GM12878 (cell line): Measurements from ENCODE around the gene APPL2. TPM values are rescaled to one million over a fixed set of nuclear protein-coding genes. Genes with fewer than 3 reads are reported as not detected.

Experiments used
- ATAC-seq: fragments of 200-7000 bp; cut with Tn5 transposase; 3 replicates; pipeline ENCODE4 v1.9.1; 2020; ENCODE audit warnings: mild to moderate bottlenecking, moderate library complexity
- BruUV-seq: library from RNA; stranded (reverse); fragments of 400-500 nt; replicated peaks from 2 replicates; lab custom pipeline; 2021; lab: Mats Ljungman, UMichigan
- CTCF ChIA-PET: fragments of 300-600 bp; sonication (Branson Sonifier 250); formaldehyde crosslinking; extraction: SDS; loops from one replicate; lab custom pipeline; 2021; ENCODE audit warnings: inconsistent platforms; lab: Yijun Ruan, JAX
- POLR2A ChIA-PET: fragments of 350-600 bp; formaldehyde crosslinking; extraction: SDS; loops from one replicate; lab custom pipeline; 2021; ENCODE audit warnings: inconsistent platforms; lab: Charles Lee
- RAD21 ChIA-PET: fragments of 300-600 bp; sonication (Branson Sonifier 250); formaldehyde crosslinking; loops from one replicate; lab custom pipeline; 2023; ENCODE audit warnings: antibody characterized with exemption; ENCODE audit not compliant: unreplicated experiment; lab: Charles Lee
- SMC1A ChIA-PET: fragments of 300-600 bp; sonication (Branson Sonifier 250); formaldehyde crosslinking; loops from one replicate; lab custom pipeline; 2023; ENCODE audit not compliant: unreplicated experiment, uncharacterized antibody; lab: Charles Lee
- DNase-seq: peaks from one replicate; pipeline ENCODE4 v3.0.0-alpha.2; 2011; ENCODE audit warnings: low read depth, low spot score
- FAIRE-seq: peaks from 3 replicates; lab custom pipeline; 2011; peaks lifted over from hg19 to GRCh38; lab: Jason Lieb, UNC
- H2AFZ ChIP-seq: 2 replicates; pipeline ENCODE4 v1.6.0; 2011; ENCODE audit warnings: low read depth, low read length, control low read depth; ENCODE audit not compliant: control insufficient read depth
- H3K27ac ChIP-seq: 2 replicates; pipeline ENCODE4 v1.5.1; 2011; ENCODE audit warnings: control low read depth; ENCODE audit not compliant: control insufficient read depth, insufficient read depth
- H3K27me3 ChIP-seq, 2 experiments: replicated peaks in 1 of 2; 2 replicates each; pipeline versions ENCODE4 v1.6.0 to v1.6.1; 2011; ENCODE audit warnings: low read length in 1 of 2; ENCODE audit not compliant: control insufficient read depth in 2 of 2, insufficient read depth in 2 of 2
- H3K36me3 ChIP-seq, 2 experiments: 2 replicates each; pipeline ENCODE4 v1.5.1; 2011; ENCODE audit warnings: low read length in 1 of 2; ENCODE audit not compliant: control insufficient read depth in 2 of 2, insufficient read depth in 2 of 2
- H3K4me1 ChIP-seq: 2 replicates; pipeline ENCODE4 v1.6.1; 2011; ENCODE audit warnings: mild to moderate bottlenecking, low read length, moderate library complexity, mixed read lengths; ENCODE audit not compliant: control insufficient read depth, insufficient read depth
- H3K4me2 ChIP-seq: 2 replicates; pipeline ENCODE4 v1.6.0; 2011; ENCODE audit warnings: control low read depth; ENCODE audit not compliant: control insufficient read depth, insufficient read depth
- H3K4me3 ChIP-seq: fragments of 200-600 bp; sonication (generic); 2 replicates; pipeline ENCODE4 v1.5.1; 2016
- H3K79me2 ChIP-seq: 2 replicates; pipeline ENCODE4 v1.6.0; 2011; ENCODE audit warnings: low read length; ENCODE audit not compliant: control insufficient read depth, insufficient read depth
- H3K9ac ChIP-seq: 2 replicates; pipeline ENCODE4 v1.8.0; 2011; ENCODE audit warnings: low read length, control low read depth, mixed read lengths; ENCODE audit not compliant: control insufficient read depth, insufficient read depth
- H3K9me3 ChIP-seq: replicated peaks from 3 replicates; pipeline ENCODE4 v1.5.1; 2011; ENCODE audit warnings: mild to moderate bottlenecking, low read length; ENCODE audit not compliant: control insufficient read depth, insufficient read depth
- H4K20me1 ChIP-seq: 2 replicates; pipeline ENCODE4 v1.6.0; 2011; ENCODE audit not compliant: control insufficient read depth, insufficient read depth
- BCL11A ChIP-seq: IDR thresholded peaks from 2 replicates; pipeline ENCODE4 v1.6.1; 2011; ENCODE audit warnings: low read depth, low read length
- CBFB ChIP-seq: IDR thresholded peaks from 2 replicates; pipeline ENCODE4 v1.6.1; 2016; ENCODE audit warnings: antibody characterized with exemption, low read depth
- CBX3 ChIP-seq: fragments of 200-600 bp; sonication (generic); IDR thresholded peaks from 2 replicates; pipeline ENCODE4 v1.6.1; 2016; ENCODE audit warnings: low read depth, borderline replicate concordance
- ELK1 ChIP-seq: IDR thresholded peaks from 2 replicates; pipeline ENCODE4 v1.6.1; 2012; ENCODE audit warnings: low read depth, low read length, improper control_type of control experiment
- GABPA ChIP-seq: IDR thresholded peaks from 2 replicates; pipeline ENCODE4 v1.6.1; 2014; ENCODE audit warnings: antibody characterized with exemption, low read depth, mild to moderate bottlenecking, inconsistent platforms
- HDAC6 ChIP-seq: fragments of 200-600 bp; sonication (generic); IDR thresholded peaks from one replicate; pipeline ENCODE4 v1.8.0; 2017; ENCODE audit warnings: antibody characterized with exemption; ENCODE audit not compliant: unreplicated experiment
- PRDM15 ChIP-seq: fragments of 450-650 bp; formaldehyde crosslinking; IDR thresholded peaks from 2 replicates; pipeline ENCODE4 v1.4.0; 2020; ENCODE audit warnings: mild to moderate bottlenecking, moderate library complexity
- SMAD1 ChIP-seq: fragments of 450-650 bp; IDR thresholded peaks from 2 replicates; pipeline ENCODE4 v1.6.1; 2018; ENCODE audit warnings: mild to moderate bottlenecking, low read depth; ENCODE audit not compliant: partially characterized antibody
- SMAD5 ChIP-seq: IDR thresholded peaks from 2 replicates; pipeline ENCODE4 v1.6.1; 2016; ENCODE audit warnings: antibody characterized with exemption, low read depth
- YBX1 ChIP-seq: fragments of 450-650 bp; IDR thresholded peaks from 2 replicates; pipeline ENCODE4 v1.6.1; 2016; ENCODE audit warnings: antibody characterized with exemption
- ZNF622 ChIP-seq: fragments of 450-650 bp; IDR thresholded peaks from 2 replicates; pipeline ENCODE4 v1.6.1; 2017; ENCODE audit warnings: mild to moderate bottlenecking, inconsistent platforms
- WGBS: methylation state at CpG from one replicate; pipeline ENCODE4 v1.1.6; 2016; ENCODE audit warnings: low lambda C conversion rate; ENCODE audit not compliant: insufficient replicate concordance, insufficient coverage; ENCODE audit errors: missing lambda C conversion rate; 5-methylcytosine and 5-hydroxymethylcytosine counted together
- in situ Hi-C: fragments of 300-500 bp; cut with MboI; formaldehyde crosslinking; loops from 9 replicates; pipeline ENCODE4 v1.14.3; 2018; ENCODE audit warnings: mixed read lengths
- intact Hi-C: fragments of 100-400 bp; cut with micrococcal nuclease; formaldehyde crosslinking; loops from one replicate; pipeline ENCODE4 v1.14.2; 2022; ENCODE audit not compliant: unreplicated experiment
- polyA plus RNA-seq, 11 experiments: library from polyadenylated mRNA; depleted of rRNA in 4 of 11; unstranded in 6 of 11; stranded (reverse) in 5 of 11; fragments of >200 nt; fragmentation: Nextera tagmentation in 4 of 11; fragmentation: Illumina TruSeq in 1 of 11; extraction: Ambion mirVana in 4 of 11; extraction: Trizol in 1 of 11; gene quantifications; 1 replicate in 1 of 11; 2 replicates in 10 of 11; pipeline versions ENCODE4 v1.2.1 to v1.2.3, GENCODE V29; 2011 to 2016; ENCODE audit warnings: inconsistent platforms in 2 of 11, missing spikeins in 2 of 11, low read depth in 1 of 11
- total RNA-seq, 4 experiments: library from RNA; depleted of rRNA in 3 of 4; stranded (reverse); fragments of >200 nt in 3 of 4; fragmentation: Illumina TruSeq in 1 of 4; extraction: Trizol in 1 of 4; gene quantifications; 2 replicates each; pipeline versions ENCODE4 v1.2.1 to v1.2.3, GENCODE V29; 2013 to 2021
- TF ChIP-seq, protein P1 (sequence below): IDR thresholded peaks from 2 replicates; pipeline ENCODE4 v1.6.1; 2012; ENCODE audit warnings: mild to moderate bottlenecking, low read depth, low read length
- TF ChIP-seq, protein P2 (sequence below): fragments of 150-350 bp; IDR thresholded peaks from 2 replicates; pipeline ENCODE4 v1.6.1; 2014; ENCODE audit warnings: mild to moderate bottlenecking, low read depth, low read length

APPL2 gene
- total and polyA plus RNA-seq, 10 of the 15 experiments (the other 5 are each of a cell fraction or from before 2014, with no cell fraction given), result 1.9 to 14.2 (median 7.5) TPM

DNA sequence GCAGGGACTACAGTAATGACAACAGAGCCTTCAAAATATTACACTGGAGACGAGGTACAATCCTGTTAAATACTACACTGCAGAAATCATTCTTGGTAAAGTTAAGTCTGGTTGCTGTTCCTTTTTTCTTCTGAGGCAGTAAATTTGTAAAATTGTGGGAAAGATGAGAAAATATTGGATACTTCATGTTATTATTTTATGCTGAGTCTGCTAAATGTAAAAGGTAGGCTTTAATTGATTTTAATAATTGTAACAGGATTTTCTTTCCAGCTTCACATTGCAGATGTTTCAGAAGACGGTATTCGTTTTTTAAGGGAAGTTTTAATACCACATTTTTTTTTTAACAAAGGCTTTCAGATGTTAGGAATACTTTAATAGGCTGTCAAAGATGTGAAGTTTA lies 65.8 kb downstream of the APPL2 start:
- H3K79me2 ChIP-seq, result no peaks in the 10 kb centered on the region
- POLR2A ChIA-PET, result no interaction called here
- WGBS, result 90% methylated on average over 3 of the region's 3 CpGs
- peaks cover 0 to 18% of the 10 kb centered on the region in 2 experiments for H3K36me3 ChIP-seq
- no peaks in the 10 kb centered on the region for H3K27me3 ChIP-seq
- BruUV-seq, result no TSS peak
- DNase-seq, result no peak
- ATAC-seq, result no peak
- no peak overlapping the region for H2AFZ ChIP-seq
- CTCF ChIA-PET, result no interaction called here
- intact Hi-C loops (no loop called here), in situ Hi-C loops (no loop called here)
- H4K20me1 ChIP-seq, result no peaks in the 10 kb centered on the region
- no peak overlapping the region for H3K27ac ChIP-seq
- no peak for FAIRE-seq
- H3K9me3 ChIP-seq, result no peaks in the 10 kb centered on the region
- H3K4me1 ChIP-seq, result no peaks in the 10 kb centered on the region
- no peak overlapping the region for H3K4me2 ChIP-seq
- no peak overlapping the region for H3K9ac ChIP-seq
- H3K4me3 ChIP-seq, result no peak overlapping the region
- RAD21 ChIA-PET, result no interaction called here
- SMC1A ChIA-PET, result no interaction called here
- TF ChIP-seq BCL11A (no peak), ZNF622 (no peak), HDAC6 (no peak), SMAD1 (no peak), PRDM15 (CRISPR knock-in tag) (no peak), ELK1 (no peak), GABPA (no peak), YBX1 (no peak), CBX3 (no peak), SMAD5 (no peak), CBFB (no peak)
- TF ChIP-seq, protein P1, sequence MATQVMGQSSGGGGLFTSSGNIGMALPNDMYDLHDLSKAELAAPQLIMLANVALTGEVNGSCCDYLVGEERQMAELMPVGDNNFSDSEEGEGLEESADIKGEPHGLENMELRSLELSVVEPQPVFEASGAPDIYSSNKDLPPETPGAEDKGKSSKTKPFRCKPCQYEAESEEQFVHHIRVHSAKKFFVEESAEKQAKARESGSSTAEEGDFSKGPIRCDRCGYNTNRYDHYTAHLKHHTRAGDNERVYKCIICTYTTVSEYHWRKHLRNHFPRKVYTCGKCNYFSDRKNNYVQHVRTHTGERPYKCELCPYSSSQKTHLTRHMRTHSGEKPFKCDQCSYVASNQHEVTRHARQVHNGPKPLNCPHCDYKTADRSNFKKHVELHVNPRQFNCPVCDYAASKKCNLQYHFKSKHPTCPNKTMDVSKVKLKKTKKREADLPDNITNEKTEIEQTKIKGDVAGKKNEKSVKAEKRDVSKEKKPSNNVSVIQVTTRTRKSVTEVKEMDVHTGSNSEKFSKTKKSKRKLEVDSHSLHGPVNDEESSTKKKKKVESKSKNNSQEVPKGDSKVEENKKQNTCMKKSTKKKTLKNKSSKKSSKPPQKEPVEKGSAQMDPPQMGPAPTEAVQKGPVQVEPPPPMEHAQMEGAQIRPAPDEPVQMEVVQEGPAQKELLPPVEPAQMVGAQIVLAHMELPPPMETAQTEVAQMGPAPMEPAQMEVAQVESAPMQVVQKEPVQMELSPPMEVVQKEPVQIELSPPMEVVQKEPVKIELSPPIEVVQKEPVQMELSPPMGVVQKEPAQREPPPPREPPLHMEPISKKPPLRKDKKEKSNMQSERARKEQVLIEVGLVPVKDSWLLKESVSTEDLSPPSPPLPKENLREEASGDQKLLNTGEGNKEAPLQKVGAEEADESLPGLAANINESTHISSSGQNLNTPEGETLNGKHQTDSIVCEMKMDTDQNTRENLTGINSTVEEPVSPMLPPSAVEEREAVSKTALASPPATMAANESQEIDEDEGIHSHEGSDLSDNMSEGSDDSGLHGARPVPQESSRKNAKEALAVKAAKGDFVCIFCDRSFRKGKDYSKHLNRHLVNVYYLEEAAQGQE, result no peak
- TF ChIP-seq, protein P2, sequence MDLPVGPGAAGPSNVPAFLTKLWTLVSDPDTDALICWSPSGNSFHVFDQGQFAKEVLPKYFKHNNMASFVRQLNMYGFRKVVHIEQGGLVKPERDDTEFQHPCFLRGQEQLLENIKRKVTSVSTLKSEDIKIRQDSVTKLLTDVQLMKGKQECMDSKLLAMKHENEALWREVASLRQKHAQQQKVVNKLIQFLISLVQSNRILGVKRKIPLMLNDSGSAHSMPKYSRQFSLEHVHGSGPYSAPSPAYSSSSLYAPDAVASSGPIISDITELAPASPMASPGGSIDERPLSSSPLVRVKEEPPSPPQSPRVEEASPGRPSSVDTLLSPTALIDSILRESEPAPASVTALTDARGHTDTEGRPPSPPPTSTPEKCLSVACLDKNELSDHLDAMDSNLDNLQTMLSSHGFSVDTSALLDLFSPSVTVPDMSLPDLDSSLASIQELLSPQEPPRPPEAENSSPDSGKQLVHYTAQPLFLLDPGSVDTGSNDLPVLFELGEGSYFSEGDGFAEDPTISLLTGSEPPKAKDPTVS, result no peak
- TF ChIP-seq, all 136 proteins: peak for 0
